HG03342 (cell line): ENCODE measurements around the gene HERC2.
A peak's percentile ranks its signal among the peaks of the same experiment; 100 is the strongest.
"Not testable (repeated sequence)": the region's sequence is repeated elsewhere in the genome, so short reads cannot be mapped to it uniquely, and the experiment has no call there.

ENCODE experiments used
- ATAC-seq: cut with Tn5 transposase; IDR thresholded peaks from one replicate; pipeline ENCODE4 v1.9.1; 2021; ENCODE audit warnings: mild to moderate bottlenecking, moderate library complexity; ENCODE audit not compliant: unreplicated experiment

Gene HERC2, protein sequence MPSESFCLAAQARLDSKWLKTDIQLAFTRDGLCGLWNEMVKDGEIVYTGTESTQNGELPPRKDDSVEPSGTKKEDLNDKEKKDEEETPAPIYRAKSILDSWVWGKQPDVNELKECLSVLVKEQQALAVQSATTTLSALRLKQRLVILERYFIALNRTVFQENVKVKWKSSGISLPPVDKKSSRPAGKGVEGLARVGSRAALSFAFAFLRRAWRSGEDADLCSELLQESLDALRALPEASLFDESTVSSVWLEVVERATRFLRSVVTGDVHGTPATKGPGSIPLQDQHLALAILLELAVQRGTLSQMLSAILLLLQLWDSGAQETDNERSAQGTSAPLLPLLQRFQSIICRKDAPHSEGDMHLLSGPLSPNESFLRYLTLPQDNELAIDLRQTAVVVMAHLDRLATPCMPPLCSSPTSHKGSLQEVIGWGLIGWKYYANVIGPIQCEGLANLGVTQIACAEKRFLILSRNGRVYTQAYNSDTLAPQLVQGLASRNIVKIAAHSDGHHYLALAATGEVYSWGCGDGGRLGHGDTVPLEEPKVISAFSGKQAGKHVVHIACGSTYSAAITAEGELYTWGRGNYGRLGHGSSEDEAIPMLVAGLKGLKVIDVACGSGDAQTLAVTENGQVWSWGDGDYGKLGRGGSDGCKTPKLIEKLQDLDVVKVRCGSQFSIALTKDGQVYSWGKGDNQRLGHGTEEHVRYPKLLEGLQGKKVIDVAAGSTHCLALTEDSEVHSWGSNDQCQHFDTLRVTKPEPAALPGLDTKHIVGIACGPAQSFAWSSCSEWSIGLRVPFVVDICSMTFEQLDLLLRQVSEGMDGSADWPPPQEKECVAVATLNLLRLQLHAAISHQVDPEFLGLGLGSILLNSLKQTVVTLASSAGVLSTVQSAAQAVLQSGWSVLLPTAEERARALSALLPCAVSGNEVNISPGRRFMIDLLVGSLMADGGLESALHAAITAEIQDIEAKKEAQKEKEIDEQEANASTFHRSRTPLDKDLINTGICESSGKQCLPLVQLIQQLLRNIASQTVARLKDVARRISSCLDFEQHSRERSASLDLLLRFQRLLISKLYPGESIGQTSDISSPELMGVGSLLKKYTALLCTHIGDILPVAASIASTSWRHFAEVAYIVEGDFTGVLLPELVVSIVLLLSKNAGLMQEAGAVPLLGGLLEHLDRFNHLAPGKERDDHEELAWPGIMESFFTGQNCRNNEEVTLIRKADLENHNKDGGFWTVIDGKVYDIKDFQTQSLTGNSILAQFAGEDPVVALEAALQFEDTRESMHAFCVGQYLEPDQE (N-terminal part only)

DNA sequence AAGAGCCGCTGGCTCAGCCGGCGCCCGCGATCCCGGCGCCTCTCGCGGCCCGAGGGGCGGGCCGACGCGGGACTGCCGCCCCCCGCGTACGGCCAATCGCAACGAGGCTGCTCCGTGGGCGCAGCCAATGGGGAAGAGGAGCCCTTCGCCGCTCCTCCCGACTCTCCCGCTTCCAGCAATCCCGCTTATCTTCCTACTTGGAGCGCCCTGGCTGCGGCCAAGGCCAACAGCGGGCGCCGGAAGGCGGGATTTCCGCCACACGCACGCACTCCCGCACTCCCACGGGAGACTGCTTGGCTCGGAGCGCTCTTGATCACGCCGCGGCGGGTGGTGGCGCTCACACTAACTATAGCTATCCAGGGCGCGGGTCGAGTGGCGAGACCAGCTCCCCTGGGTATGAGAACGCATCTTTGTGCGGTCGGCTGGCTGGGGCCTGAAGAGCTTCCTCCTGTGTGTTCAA is at the start of gene HERC2:
TSS of gene HERC2 (minus strand) at position 51 of the 460 bp plus-strand sequence. CDS start 746 bp downstream, outside the sequence.
- ATAC-seq = not testable (repeated sequence)

DNA sequence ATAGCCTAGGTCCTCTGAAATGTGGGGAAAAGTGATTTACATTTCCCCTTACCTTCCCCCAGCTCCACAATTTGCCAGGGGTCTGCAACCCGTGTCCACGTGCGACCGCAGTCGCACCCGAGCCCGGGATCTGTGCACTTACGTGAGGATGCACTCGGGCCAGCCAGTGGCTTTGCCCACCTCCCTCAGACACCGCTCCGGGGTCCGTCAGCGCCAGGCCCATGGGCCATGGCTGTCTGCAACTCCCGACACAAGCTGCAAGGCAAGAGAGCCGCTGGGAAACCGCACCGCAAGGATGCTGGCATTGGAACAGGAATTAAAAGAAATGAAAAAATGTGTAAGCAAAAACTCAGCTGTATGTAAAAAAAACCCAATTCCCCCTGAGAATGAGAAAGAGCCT is 43.5 kb upstream of the HERC2 start:
- ATAC-seq = not testable (repeated sequence)

DNA sequence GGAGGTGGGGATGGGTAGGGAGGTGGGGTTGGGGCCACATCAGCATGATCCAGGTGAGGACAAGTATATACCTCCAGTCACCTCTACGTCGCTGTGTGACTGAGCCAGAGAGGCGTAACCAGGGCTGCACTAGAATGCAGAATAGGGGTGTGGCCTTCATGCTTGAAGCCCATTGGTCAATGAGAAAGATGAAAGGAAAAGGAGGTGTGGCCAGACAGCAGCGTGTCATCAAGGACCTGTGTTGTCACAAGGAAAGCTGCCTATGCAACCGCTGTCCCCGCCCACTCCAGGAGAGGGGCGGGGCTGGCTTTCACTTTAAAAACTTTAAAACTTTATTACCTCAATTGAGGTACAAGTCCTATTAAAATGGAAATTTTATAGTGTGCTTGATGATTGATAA is 36.0 kb upstream of the HERC2 start, which contains the start of gene GOLGA6L24:
TSS of gene GOLGA6L24 (minus strand) at position 101 of the 400 bp plus-strand sequence. CDS start at position 40, 61 bp downstream.
- ATAC-seq = not testable (repeated sequence)

DNA sequence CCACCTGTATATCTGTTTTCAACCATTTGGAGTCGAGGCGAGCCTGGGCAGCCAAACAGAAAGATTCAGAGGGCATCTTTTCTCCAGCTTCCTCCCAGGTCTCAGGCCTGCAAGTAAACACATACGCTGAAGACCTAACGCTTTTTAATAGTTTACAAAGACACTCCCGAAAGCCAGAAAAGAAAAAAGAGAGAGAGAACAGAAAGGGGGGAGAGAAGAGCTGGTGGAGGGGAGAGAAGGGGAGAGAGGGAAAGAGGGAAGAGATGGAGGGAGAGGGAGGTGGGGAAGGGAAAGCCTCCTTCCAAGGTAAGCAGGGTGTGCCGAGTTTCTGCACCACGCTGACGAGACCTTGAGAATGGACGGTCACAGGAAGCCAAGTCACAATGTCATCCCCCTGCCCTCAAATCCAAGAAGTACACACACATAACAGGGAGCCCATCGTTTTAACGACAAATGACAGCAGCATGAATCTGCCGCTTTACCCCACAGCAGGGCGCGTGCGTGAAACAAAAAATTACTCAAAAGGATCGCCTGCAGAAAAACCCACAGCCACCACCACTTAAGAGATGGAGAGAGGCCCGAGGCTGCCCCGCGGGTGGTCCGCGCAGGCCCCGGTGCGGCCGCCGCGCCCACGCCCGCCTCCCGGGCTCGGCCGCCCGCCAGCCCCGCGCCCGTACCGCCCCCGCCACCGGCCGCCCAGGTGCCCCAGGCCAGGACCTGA is 461 bp downstream of the HERC2 start:
- not testable (repeated sequence) for ATAC-seq

DNA sequence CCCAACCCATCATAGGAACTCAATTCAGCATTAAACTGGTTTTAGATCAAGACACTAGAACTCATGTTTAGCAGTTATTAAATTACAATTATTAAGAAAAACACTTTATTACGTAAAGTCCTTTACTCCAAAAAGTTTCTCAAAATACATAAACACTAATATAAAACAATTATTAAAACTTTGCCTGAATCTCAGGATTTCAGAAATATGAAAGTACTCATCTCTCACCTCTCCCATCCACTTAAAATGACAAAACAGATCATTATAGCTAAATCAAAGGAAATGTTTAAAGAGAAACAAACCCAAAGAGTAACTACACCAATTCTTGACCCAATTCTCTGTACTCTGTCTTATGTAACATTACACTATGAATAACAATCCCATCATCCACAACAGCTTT is 2.3 kb downstream of the HERC2 start:
- ATAC-seq = not testable (repeated sequence)

DNA sequence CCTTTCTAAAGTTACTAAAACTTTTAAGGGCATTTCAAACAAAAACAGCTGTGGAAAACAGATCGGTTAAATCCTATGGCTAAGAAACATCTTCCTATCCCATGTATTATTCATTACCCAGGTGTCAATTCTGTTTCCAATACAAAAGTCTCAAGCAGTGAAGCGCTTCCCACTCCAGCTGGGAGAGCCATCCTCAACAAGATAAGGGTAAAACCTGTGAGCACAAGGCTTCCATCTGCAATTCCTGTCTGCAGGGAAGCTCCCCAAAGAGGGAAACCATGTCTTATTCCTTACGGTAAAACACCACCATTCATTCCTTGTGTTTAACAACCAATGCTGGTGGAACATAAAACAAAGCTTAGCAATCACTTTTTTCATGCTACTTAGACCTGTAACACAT is 3.2 kb downstream of the HERC2 start:
- ATAC-seq = not testable (repeated sequence)

DNA sequence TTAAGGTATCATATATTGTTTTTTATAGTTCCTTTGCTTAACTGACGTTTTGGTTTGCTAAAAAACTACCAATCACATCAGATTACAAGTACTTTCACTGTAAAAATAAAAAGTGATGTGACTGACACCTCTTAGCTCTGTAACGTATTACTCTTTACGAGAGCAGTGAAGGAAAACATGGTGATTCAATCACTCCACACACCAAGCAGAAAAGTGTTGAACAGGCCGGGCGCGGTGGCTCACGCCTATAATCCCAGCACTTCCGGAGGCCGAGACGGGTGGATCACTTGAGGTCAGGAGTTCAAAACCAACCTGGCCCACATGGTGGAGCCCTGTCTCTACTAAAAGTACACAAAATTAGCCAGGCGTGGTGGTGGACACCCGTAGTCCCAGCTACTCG is 3.9 kb downstream of the HERC2 start:
- not testable (repeated sequence) for ATAC-seq

DNA sequence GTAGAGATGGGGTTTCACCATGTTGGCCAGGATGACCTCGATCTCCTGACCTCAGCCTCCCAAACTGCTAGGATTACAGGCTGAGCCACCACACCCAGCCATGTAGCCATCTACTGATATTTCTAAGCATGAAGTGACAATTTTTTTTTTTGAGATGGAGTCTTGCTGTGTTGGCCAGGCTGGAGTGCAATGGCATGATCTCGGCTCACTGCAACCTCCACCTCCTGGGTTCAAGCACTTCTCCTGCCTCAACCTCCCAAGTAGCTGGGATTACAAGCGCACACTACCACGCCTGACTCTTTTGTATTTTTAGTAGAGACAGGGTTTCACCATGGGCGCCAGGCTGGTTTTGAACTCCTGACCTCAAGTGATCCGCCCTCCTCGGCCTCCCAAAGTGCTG is 5.0 kb downstream of the HERC2 start:
- not testable (repeated sequence) for ATAC-seq

DNA sequence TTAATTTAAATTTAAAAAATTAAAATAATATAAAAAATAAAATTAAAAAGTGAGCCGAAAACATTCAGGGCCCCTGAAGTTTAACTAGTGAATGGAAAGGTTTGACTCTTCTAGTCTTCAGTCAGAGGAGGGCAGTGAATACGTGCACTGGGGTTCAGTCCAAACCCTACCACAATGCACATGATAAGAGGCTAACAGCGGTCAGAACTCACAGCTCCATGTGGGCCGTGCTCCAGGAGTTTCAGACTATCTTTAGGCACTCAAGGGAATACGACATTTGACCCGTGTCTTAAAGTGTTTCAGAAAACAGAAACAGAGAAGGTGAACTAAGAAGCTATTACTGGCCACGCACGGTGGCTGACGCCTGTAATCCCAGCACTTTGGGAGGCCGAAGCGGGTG is 11.5 kb downstream of the HERC2 start:
- ATAC-seq = not testable (repeated sequence)

DNA sequence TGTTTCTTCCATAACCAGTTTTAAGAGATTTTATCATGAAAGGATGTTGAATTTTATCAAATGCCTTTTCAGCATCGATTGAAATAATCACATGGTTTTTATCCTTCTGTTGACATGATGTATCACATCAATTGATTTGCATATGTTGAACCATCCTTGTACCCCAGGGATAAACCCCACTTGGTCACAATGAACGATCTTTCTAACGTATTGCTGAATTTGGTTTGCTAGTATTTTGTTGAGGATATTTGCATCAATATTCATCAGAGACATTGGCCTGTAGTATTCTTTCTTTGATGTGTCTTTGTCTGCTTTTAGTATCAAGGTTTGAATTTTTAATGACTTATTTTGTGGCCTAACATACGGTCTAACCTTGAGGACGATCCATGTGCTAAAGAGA is 13.3 kb downstream of the HERC2 start:
- ATAC-seq = not testable (repeated sequence)

DNA sequence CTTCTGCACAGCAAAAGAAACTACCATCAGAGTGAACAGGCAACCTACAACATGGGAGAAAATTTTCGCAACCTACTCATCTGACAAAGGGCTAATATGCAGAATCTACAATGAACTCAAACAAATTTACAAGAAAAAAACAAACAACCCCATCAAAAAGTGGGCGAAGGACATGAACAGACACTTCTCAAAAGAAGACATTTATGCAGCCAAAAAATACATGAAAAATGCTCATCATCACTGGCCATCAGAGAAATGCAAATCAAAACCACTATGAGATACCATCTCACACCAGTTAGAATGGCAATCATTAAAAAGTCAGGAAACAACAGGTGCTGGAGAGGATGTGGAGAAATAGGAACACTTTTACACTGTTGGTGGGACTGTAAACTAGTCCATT is 16.3 kb downstream of the HERC2 start:
- not testable (repeated sequence) for ATAC-seq

DNA sequence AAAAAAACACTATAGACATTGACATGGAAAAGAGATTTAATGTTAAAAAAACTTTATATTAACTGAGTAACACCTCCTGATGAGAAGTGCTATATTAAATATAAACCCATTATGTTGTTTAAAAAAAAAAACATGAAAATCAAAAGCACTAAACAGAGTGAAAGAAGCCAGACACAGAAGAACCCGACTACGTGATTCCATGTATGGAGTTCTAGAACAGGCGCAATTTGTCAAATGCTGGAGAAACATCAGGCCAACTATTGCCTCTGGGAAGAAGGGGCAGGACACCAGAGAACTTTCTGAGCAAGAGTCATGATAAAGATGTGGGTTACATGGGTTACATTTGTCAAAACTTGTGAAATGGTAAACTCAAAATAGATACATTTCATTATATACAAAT is 24.5 kb downstream of the HERC2 start:
- ATAC-seq = not testable (repeated sequence)

DNA sequence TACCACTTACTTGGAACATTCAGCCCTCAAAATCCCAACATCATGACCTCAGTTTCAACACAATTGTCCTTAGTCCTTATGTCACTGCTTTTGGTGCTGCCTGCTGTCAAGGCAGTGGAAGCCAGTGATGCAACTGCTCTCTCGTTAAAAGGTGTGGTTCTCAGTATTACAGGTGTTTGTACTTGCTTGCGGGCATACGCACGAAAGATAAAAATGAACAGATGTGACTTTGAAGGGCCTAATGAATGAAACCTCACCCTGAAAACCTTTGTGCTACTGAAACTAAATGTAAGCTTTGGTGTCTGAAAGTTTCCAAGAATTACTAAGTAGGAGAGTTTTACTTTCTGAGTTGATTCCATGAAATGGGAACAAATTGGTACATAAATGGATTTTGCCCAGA is 25.2 kb downstream of the HERC2 start:
- not testable (repeated sequence) for ATAC-seq

DNA sequence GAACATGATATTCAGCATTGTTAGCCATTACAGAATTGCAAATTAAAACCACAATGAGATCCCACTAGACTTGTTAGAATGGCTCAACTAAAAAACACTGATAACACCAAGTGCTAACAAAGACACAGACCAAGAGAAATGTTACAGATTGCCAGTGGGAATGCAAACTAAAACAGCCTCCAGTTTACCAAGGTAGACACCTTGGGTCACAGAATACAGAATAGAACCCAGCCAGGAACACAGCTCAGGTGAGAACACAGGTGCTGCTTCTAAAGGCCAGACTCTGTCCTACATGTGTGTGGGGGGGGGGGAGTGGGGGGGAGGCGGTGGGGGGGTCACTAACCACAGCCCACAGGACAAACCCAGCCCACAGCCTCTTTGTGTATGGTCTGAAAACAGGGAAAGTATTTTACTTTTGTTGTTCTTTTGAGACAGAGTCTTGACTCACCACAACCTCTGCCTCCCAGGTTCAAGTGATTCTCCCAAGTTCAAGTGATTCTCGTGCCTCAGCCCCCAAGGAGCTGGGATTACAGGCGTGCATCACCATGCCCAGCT is 26.9 kb downstream of the HERC2 start:
- not testable (repeated sequence) for ATAC-seq

DNA sequence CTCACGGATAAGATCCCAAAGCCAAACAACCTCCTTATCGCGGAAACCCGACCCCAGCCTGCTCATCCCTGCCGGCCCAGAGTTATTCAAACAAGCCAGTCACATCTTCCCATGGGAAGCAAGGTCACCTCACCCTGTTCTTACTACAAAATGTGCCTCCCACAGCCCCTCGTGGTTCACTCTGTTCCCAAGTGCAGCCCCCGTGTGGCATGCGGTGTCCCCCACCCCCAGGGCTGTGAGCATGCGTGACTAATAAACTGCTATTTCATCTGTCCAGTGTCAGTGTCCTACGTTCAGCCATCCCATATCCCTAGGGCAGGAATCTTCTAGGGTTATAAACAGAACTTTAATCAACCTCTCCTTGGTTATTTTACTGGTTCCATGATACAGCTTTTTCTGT is 27.4 kb downstream of the HERC2 start:
- ATAC-seq = not testable (repeated sequence)

DNA sequence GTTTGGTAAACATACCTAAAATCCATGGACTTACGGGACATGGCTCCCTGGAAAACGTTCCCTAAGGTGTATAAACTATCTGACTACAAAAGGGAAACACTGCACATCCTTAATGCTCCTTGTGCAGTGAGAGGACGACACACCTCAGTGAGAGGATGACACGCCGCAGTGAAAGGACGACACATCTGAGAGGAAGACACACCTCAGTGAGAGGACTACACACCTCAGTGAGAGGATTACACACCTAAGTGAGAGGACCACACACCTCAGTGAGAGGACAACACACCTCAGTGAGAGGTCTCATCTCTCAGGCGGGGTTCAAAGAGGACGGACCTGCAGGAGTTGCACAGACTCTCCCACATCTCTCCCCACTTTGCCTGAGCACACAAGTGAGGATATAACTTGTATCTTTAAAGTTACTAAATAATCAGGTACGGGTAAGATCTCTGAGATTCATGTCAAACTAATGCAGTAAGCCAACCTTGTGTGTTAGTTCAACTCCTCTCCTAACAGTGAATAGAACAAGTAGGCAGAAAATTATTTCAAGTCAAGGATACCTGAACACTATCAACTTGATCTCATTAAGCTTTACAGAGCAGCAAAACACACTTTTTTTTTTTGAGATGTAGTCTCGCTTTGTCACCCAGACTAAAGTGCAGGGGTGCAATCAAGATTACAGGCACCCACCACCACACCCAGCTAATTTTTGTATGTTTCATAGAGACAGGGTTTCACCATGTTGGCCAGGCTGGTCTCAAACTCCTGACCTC is 32.1 kb downstream of the HERC2 start:
- no peak for ATAC-seq

DNA sequence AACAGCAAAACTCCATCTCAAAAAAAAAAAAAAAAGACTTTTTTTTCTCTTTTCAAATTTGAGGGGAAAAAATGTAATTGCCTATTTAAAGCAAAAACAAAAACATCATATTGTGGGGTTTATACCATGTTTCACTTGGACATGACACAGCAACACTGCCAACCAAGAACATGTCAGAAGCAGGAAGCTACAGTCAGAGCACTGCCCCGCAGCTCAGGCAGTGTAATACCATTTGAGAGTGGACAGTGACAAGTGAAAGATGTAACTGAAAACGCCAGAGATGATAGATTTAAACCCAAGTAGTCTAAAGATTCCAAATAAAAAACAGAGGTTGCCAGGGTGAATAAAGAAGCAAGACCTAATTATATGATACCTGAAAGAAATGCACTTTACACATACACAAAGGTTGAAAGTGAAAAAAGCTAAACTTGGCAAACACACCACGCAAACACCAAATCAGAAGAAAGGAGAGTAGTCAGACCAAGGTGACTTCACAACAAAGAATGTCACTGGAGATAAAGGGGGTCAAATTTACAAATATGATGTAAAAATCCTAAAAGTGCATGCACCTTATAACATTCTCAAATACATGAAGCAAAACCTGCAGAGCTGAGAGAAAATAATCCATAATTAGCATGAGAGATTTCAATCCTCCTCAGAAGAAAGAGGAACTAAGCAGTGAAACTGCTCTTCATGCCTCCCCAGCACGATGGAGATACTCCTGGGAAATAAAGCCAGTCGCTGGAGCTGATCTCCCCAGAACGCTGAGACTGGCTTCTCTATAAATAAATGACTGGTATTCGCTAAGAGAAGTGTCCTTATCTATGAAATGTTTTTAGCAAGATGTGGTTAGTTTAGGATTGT is 32.9 kb downstream of the HERC2 start:
- peak; percentile 66 for ATAC-seq

DNA sequence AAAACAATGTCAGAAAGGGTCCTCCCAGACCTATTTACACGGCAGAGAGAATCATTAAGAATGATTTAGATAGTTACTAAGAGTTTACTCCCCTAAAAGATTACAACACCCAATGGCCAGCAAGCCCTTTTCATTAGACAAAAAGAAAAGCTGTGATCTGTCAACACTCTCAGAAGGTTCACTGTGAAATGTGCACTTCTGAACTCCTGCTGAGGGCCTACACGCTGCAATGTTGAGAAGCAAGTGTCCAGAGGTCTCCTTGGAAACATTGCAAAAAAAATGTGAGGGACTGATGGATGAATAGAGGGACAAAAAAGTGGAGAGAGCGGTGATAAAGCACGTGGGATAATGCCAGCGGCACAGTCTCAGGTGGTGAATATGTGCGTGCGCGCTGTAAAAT is 35.3 kb downstream of the HERC2 start:
- ATAC-seq = not testable (repeated sequence)
